PC-3 (cell line): ENCODE data around the gene IRX2.

Experiments
- CTCF ChIP-seq: fragments of 300-600 bp; sonication (generic); conservative IDR thresholded peaks from 2 replicates; pipeline ENCODE4 v1.5.1; 2017; ENCODE audit warnings: antibody characterized with exemption, low read depth, mild to moderate bottlenecking, low read length
- EZH2 ChIP-seq: fragments of 300-600 bp; sonication (generic); IDR thresholded peaks from one replicate; pipeline ENCODE4 v1.6.1; 2017; ENCODE audit warnings: antibody characterized with exemption, mild to moderate bottlenecking, low read length; ENCODE audit not compliant: unreplicated experiment

DNA sequence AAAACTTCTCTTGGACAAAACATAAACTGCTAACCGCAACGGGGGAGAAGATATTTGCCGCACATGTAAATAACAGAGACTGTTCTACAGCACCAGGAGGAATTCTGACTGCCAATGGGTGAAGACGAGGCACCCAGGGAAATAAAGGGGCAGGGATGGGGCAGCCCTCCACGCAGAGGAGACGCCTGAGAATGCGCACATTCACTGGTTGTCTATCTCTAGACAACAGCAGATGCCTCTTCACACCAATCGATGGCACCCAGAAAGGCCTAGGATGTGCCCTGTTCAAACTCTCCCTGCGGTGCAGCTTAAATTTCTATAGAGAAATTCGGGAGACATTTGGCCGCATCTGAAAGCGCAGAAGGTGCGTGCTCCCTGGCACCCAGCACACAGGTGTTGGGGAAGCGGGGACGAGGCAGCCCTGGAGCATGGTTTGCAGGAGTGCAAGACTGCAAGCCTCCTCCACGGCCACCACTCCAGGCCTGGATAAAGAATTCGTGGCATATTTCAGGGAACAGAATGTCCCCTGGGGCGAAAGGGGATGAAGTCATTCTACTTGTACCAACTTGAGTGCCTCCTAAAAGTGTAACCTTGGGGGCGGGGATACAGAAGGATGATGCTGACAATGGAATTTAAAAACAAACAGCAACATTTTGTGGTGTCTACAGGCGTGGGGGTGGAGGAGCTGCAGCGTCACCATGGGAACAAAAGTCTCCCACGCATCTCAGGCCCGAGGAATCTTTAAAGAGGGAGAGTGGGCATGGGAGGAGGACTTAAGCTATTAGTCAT lies 6.3 kb upstream of the IRX2 start:
- TF ChIP-seq CTCF (no peak), EZH2 (no peak)
